ENCODE results near the gene ZNF735. TPM values are rescaled to one million over a fixed set of nuclear protein-coding genes. Genes with fewer than 3 reads are reported as not detected.
"Not testable (repeated sequence)": the region's sequence is repeated elsewhere in the genome, so short reads cannot be mapped to it uniquely, and the experiment has no call there.

ZNF735 gene
- polyA plus RNA-seq (2013, experiment 1 of 2), result not detected
- polyA plus RNA-seq (2013, experiment 2 of 2), result not detected

- Histone ChIP-seq H3K36me3 (ENCODE audit: control insufficient read depth, insufficient read depth, low read length) (no peaks in the 10 kb centered on the region), H3K4me3 (ENCODE audit: extremely low read depth, insufficient read depth, low read length, poor library complexity, severe bottlenecking) (no peak within 1 kb of the TSS), H3K27ac (ENCODE audit: low read depth, low read length, severe bottlenecking) (no peak within 1 kb of the TSS), H3K9me3 (ENCODE audit: control insufficient read depth, low read length) (peaks cover 39% of the 10 kb centered on the region), H3K4me1 (ENCODE audit: control insufficient read depth, insufficient read depth, low read length, poor library complexity, severe bottlenecking) (no peaks in the 10 kb centered on the region)
- 82 to 83% methylated on average over 8 to 12 of the region's 13 CpGs for WGBS, 2 experiments (ENCODE audit: insufficient coverage in 2 of 2)
Measured at GRCh38 chr7:64206903-64207302, at the start of gene ZNF735. Gene ZNF735, plus strand, starts transcription at chr7:64207203. Its CDS starts 0 bp downstream, at chr7:64207203.

GRCh38 chr7:64170974-64171373, 36.0 kb upstream of the ZNF735 start:
- H3K4me1 ChIP-seq (ENCODE audit: control insufficient read depth, insufficient read depth, low read length, poor library complexity, severe bottlenecking); H3K27ac ChIP-seq (ENCODE audit: low read depth, low read length, severe bottlenecking); H3K4me3 ChIP-seq (ENCODE audit: extremely low read depth, insufficient read depth, low read length, poor library complexity, severe bottlenecking); H3K36me3 ChIP-seq (ENCODE audit: control insufficient read depth, insufficient read depth, low read length): not testable (repeated sequence)
- no CpG with 5 or more reads among the region's 2 CpGs for WGBS, 2 experiments (ENCODE audit: insufficient coverage in 2 of 2)
- peaks cover 32% of the 10 kb centered on the region for H3K9me3 ChIP-seq (ENCODE audit: control insufficient read depth, low read length)

- Histone ChIP-seq H3K4me3 (ENCODE audit: extremely low read depth, insufficient read depth, low read length, poor library complexity, severe bottlenecking) (no peak overlapping the region), H3K27ac (ENCODE audit: low read depth, low read length, severe bottlenecking) (no peak overlapping the region), H3K36me3 (ENCODE audit: control insufficient read depth, insufficient read depth, low read length) (no peaks in the 10 kb centered on the region), H3K4me1 (ENCODE audit: control insufficient read depth, insufficient read depth, low read length, poor library complexity, severe bottlenecking) (no peaks in the 10 kb centered on the region), H3K9me3 (ENCODE audit: control insufficient read depth, low read length) (peaks cover 31% of the 10 kb centered on the region)
- 69 to 77% methylated on average over 4 to 5 of the region's 5 CpGs for WGBS, 2 experiments (ENCODE audit: insufficient coverage in 2 of 2)
Measured at GRCh38 chr7:64174328-64174727, 32.7 kb upstream of the ZNF735 start.

GRCh38 chr7:64174941-64175340, 32.1 kb upstream of the ZNF735 start:
- WGBS, 2 experiments (ENCODE audit: insufficient coverage in 2 of 2), result 75 to 80% methylated on average over 2 to 5 of the region's 7 CpGs
- Histone ChIP-seq H3K36me3 (ENCODE audit: control insufficient read depth, insufficient read depth, low read length) (no peaks in the 10 kb centered on the region), H3K4me3 (ENCODE audit: extremely low read depth, insufficient read depth, low read length, poor library complexity, severe bottlenecking) (no peak overlapping the region), H3K4me1 (ENCODE audit: control insufficient read depth, insufficient read depth, low read length, poor library complexity, severe bottlenecking) (no peaks in the 10 kb centered on the region), H3K27ac (ENCODE audit: low read depth, low read length, severe bottlenecking) (no peak overlapping the region), H3K9me3 (ENCODE audit: control insufficient read depth, low read length) (peaks cover 32% of the 10 kb centered on the region)

GRCh38 chr7:64180989-64181388, 26.0 kb upstream of the ZNF735 start:
- no peak overlapping the region for H3K4me3 ChIP-seq (ENCODE audit: extremely low read depth, insufficient read depth, low read length, poor library complexity, severe bottlenecking)
- 77 to 92% methylated on average over 4 of the region's 4 CpGs for WGBS, 2 experiments (ENCODE audit: insufficient coverage in 2 of 2)
- no peaks in the 10 kb centered on the region for H3K4me1 ChIP-seq (ENCODE audit: control insufficient read depth, insufficient read depth, low read length, poor library complexity, severe bottlenecking)
- peaks cover 47% of the 10 kb centered on the region for H3K9me3 ChIP-seq (ENCODE audit: control insufficient read depth, low read length)
- H3K27ac ChIP-seq (ENCODE audit: low read depth, low read length, severe bottlenecking), result no peak overlapping the region
- H3K36me3 ChIP-seq (ENCODE audit: control insufficient read depth, insufficient read depth, low read length), result no peaks in the 10 kb centered on the region

- WGBS, 2 experiments (ENCODE audit: insufficient coverage in 2 of 2), result 92 to 94% methylated on average over 34 to 42 of the region's 46 CpGs
- Histone ChIP-seq H3K36me3 (ENCODE audit: control insufficient read depth, insufficient read depth, low read length) (no peaks in the 10 kb centered on the region), H3K4me3 (ENCODE audit: extremely low read depth, insufficient read depth, low read length, poor library complexity, severe bottlenecking) (no peak overlapping the region), H3K27ac (ENCODE audit: low read depth, low read length, severe bottlenecking) (no peak overlapping the region), H3K9me3 (ENCODE audit: control insufficient read depth, low read length) (peaks cover 52% of the 10 kb centered on the region), H3K4me1 (ENCODE audit: control insufficient read depth, insufficient read depth, low read length, poor library complexity, severe bottlenecking) (no peaks in the 10 kb centered on the region)
Measured at GRCh38 chr7:64181586-64181985, 25.4 kb upstream of the ZNF735 start.

GRCh38 chr7:64182036-64182790, 24.8 kb upstream of the ZNF735 start:
- Histone ChIP-seq H3K9me3 (ENCODE audit: control insufficient read depth, low read length) (peaks cover 52% of the 10 kb centered on the region), H3K4me3 (ENCODE audit: extremely low read depth, insufficient read depth, low read length, poor library complexity, severe bottlenecking) (no peak overlapping the region), H3K4me1 (ENCODE audit: control insufficient read depth, insufficient read depth, low read length, poor library complexity, severe bottlenecking) (no peaks in the 10 kb centered on the region), H3K36me3 (ENCODE audit: control insufficient read depth, insufficient read depth, low read length) (no peaks in the 10 kb centered on the region), H3K27ac (ENCODE audit: low read depth, low read length, severe bottlenecking) (no peak overlapping the region)
- WGBS, 2 experiments (ENCODE audit: insufficient coverage in 2 of 2), result 92 to 94% methylated on average over 61 to 66 of the region's 66 CpGs

- no peak overlapping the region for H3K27ac ChIP-seq (ENCODE audit: low read depth, low read length, severe bottlenecking)
- 61 to 70% methylated on average over 24 to 31 of the region's 31 CpGs for WGBS, 2 experiments (ENCODE audit: insufficient coverage in 2 of 2)
- no peaks in the 10 kb centered on the region for H3K4me1 ChIP-seq (ENCODE audit: control insufficient read depth, insufficient read depth, low read length, poor library complexity, severe bottlenecking)
- no peaks in the 10 kb centered on the region for H3K36me3 ChIP-seq (ENCODE audit: control insufficient read depth, insufficient read depth, low read length)
- H3K4me3 ChIP-seq (ENCODE audit: extremely low read depth, insufficient read depth, low read length, poor library complexity, severe bottlenecking), result no peak overlapping the region
- peaks cover 61% of the 10 kb centered on the region for H3K9me3 ChIP-seq (ENCODE audit: control insufficient read depth, low read length)
Measured at GRCh38 chr7:64183126-64183742, 23.8 kb upstream of the ZNF735 start.

GRCh38 chr7:64183827-64184372, 23.1 kb upstream of the ZNF735 start:
- H3K9me3 ChIP-seq (ENCODE audit: control insufficient read depth, low read length), result peaks cover 55% of the 10 kb centered on the region
- no peaks in the 10 kb centered on the region for H3K4me1 ChIP-seq (ENCODE audit: control insufficient read depth, insufficient read depth, low read length, poor library complexity, severe bottlenecking)
- H3K27ac ChIP-seq (ENCODE audit: low read depth, low read length, severe bottlenecking), result no peak overlapping the region
- WGBS, 2 experiments (ENCODE audit: insufficient coverage in 2 of 2), result 89 to 96% methylated on average over 8 to 12 of the region's 13 CpGs
- H3K36me3 ChIP-seq (ENCODE audit: control insufficient read depth, insufficient read depth, low read length), result no peaks in the 10 kb centered on the region
- H3K4me3 ChIP-seq (ENCODE audit: extremely low read depth, insufficient read depth, low read length, poor library complexity, severe bottlenecking), result no peak overlapping the region

GRCh38 chr7:64184376-64184775, 22.6 kb upstream of the ZNF735 start:
- Histone ChIP-seq H3K4me3 (ENCODE audit: extremely low read depth, insufficient read depth, low read length, poor library complexity, severe bottlenecking) (no peak overlapping the region), H3K9me3 (ENCODE audit: control insufficient read depth, low read length) (peaks cover 54% of the 10 kb centered on the region), H3K27ac (ENCODE audit: low read depth, low read length, severe bottlenecking) (no peak overlapping the region), H3K36me3 (ENCODE audit: control insufficient read depth, insufficient read depth, low read length) (no peaks in the 10 kb centered on the region), H3K4me1 (ENCODE audit: control insufficient read depth, insufficient read depth, low read length, poor library complexity, severe bottlenecking) (no peaks in the 10 kb centered on the region)
- WGBS, 2 experiments (ENCODE audit: insufficient coverage in 2 of 2), result 86 to 94% methylated on average over 10 of the region's 12 CpGs

GRCh38 chr7:64187408-64187807, 19.6 kb upstream of the ZNF735 start:
- Histone ChIP-seq H3K36me3 (ENCODE audit: control insufficient read depth, insufficient read depth, low read length) (no peaks in the 10 kb centered on the region), H3K4me1 (ENCODE audit: control insufficient read depth, insufficient read depth, low read length, poor library complexity, severe bottlenecking) (no peaks in the 10 kb centered on the region), H3K4me3 (ENCODE audit: extremely low read depth, insufficient read depth, low read length, poor library complexity, severe bottlenecking) (no peak overlapping the region), H3K27ac (ENCODE audit: low read depth, low read length, severe bottlenecking) (no peak overlapping the region), H3K9me3 (ENCODE audit: control insufficient read depth, low read length) (peaks cover 48% of the 10 kb centered on the region)
- 58 to 62% methylated on average over 2 to 3 of the region's 3 CpGs for WGBS, 2 experiments (ENCODE audit: insufficient coverage in 2 of 2)

Data from mesodermal cell (in vitro differentiated cells).